Small intestine (tissue), 7 donors: ENCODE results near the gene ADAMTS14. TPM values are rescaled to one million over a fixed set of nuclear protein-coding genes. Genes with fewer than 3 reads are reported as not detected.

Source experiments
- DNase-seq, 2 donors: peaks; one replicate each; pipeline versions ENCODE4 v3.0.0 to v3.0.0-alpha.2; 2013
- FAIRE-seq: peaks from 2 replicates; lab custom pipeline; 2012; peaks lifted over from hg19 to GRCh38; lab: Jason Lieb, UNC
- H3K27ac ChIP-seq, 3 donors: one replicate each; pipeline ENCODE4 v1.5.1; 2013; ENCODE audit warnings: low read length in 2 of 3, mild to moderate bottlenecking in 2 of 3, control low read depth in 1 of 3, inconsistent platforms in 1 of 3, low read depth in 1 of 3, moderate library complexity in 1 of 3
- H3K27me3 ChIP-seq, 3 donors: one replicate each; pipeline ENCODE4 v1.6.1; 2013; ENCODE audit warnings: low read length in 3 of 3, inconsistent platforms in 1 of 3; ENCODE audit not compliant: control insufficient read depth in 3 of 3, insufficient read depth in 3 of 3
- H3K36me3 ChIP-seq, 3 donors: one replicate each; pipeline ENCODE4 v1.6.1; 2013; ENCODE audit warnings: low read length in 3 of 3, inconsistent platforms in 1 of 3, low read depth in 1 of 3, mild to moderate bottlenecking in 1 of 3, moderate library complexity in 1 of 3; ENCODE audit not compliant: control insufficient read depth in 3 of 3, insufficient read depth in 2 of 3
- H3K4me1 ChIP-seq, 3 donors: one replicate each; pipeline ENCODE4 v1.6.1; 2013; ENCODE audit warnings: low read length in 2 of 3, inconsistent platforms in 1 of 3, low read depth in 1 of 3, mild to moderate bottlenecking in 1 of 3, moderate library complexity in 1 of 3; ENCODE audit not compliant: control insufficient read depth in 3 of 3, insufficient read depth in 2 of 3
- H3K4me3 ChIP-seq, 3 donors: one replicate each; pipeline ENCODE4 v1.5.1; 2013; ENCODE audit warnings: low read length in 3 of 3, control low read depth in 1 of 3, inconsistent platforms in 1 of 3, low read depth in 1 of 3, mild to moderate bottlenecking in 1 of 3, moderate library complexity in 1 of 3
- H3K9me3 ChIP-seq, 2 donors: one replicate each; pipeline ENCODE4 v1.6.1; 2013; ENCODE audit warnings: low read depth in 1 of 2, low read length in 1 of 2; ENCODE audit not compliant: control insufficient read depth in 2 of 2, insufficient read depth in 1 of 2
- WGBS, 3 donors: extraction: QIAGEN DNeasy Blood & Tissue Kit; methylation state at CpG; one replicate each; pipeline ENCODE4 v1.1.7; 2013; 5-methylcytosine and 5-hydroxymethylcytosine counted together
- polyA plus RNA-seq, 4 donors: library from polyadenylated mRNA; stranded (reverse) in 3 of 4; unstranded in 1 of 4; fragments of 200-250 nt in 3 of 4; fragments of 120-200 nt in 1 of 4; gene quantifications; one replicate each; pipeline versions ENCODE4 v1.2.1 to v1.2.3, GENCODE V29; 2013
- donor health status: healthy with polysubstance abuse.
- donor health status: control.
- donor health status: control.
- donor health status: Bipolar disorder and iron deficiency.
- donor health status: healthy.

The ADAMTS14 gene
- polyA plus RNA-seq, 4 donors: 0.45 to 7.7 (median 0.79) TPM

DNA sequence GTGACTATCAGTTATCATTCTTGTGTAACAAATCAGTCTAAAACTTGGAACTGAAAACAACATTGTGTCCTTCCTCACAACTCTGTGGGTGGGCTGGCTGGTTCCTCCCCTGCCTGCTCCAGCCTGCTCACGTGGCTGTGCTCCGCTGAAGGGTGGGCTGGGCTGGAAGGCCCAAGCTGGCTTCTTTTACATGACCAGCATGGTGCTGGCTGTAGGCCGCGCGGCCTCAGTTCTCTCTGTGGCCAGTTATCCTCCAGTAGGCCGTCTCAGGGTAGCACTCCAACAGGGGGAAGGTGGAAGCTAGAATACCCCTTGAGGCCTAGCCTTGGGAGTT is 11.3 kb downstream of the ADAMTS14 start:
- Histone ChIP-seq H3K36me3 (no peaks in the 10 kb centered on the region), H3K4me3 (no peak overlapping the region), H3K27me3 (no peaks in the 10 kb centered on the region), H3K4me1 (peaks cover 0 to 9% (median 0%) of the 10 kb centered on the region in 3 donors), H3K9me3 (no peaks in the 10 kb centered on the region), H3K27ac (peak overlapping the region in 2 of 3 donors; percentile 7 to 17)
- DNase-seq (no peak), FAIRE-seq (no peak)
- 67 to 97% (median 82%) methylated on average over 6 of the region's 6 CpGs for WGBS, 3 donors

DNA sequence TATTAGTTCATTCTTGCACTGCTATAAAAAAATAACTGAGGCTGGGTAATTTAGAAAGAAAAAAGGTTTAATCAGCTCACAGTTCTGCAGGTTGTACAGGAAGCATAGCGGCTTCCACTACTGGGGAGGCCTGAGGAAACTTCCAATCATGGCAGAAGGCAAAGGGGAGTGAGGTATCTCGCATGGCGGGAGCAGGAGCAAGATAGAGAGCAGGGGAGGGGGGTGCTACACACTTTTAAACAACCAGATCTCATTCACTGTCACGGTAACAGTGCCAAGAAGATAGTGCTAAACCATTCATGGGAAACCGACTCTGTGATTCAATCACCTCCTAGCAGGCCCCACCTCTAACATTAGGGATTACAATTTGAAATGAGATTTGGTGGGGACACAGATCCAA is 11.6 kb downstream of the ADAMTS14 start:
- 87 to 93% (median 90%) methylated on average over 5 of the region's 5 CpGs for WGBS, 3 donors
- H3K4me1 ChIP-seq: peaks cover 0 to 9% (median 0%) of the 10 kb centered on the region in 3 donors
- no peaks in the 10 kb centered on the region for H3K36me3 ChIP-seq
- DNase-seq: no peak
- FAIRE-seq: no peak
- H3K9me3 ChIP-seq: no peaks in the 10 kb centered on the region
- H3K27ac ChIP-seq: no peak overlapping the region
- H3K27me3 ChIP-seq: no peaks in the 10 kb centered on the region
- H3K4me3 ChIP-seq: no peak overlapping the region

DNA sequence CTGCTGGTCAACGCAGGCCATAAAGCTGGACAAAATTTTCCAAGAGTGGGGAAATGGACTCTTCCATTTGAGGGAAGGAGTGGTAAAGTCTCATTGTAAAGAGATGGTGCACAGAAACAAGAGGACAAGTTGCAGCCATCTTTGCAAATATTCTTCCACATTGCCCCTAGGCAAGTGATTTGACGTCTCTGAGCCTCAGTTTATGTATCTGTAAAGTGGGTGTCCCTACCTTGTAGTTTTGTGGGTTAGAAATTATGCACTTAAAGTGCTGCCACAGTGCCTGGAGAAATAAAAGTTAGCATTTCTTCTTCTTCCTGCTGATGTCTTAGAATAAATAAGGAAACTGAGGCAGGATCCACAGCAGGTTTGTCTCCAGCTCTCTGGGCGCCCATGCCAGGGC is 12.1 kb downstream of the ADAMTS14 start:
- Histone ChIP-seq H3K4me3 (no peak overlapping the region), H3K9me3 (no peaks in the 10 kb centered on the region), H3K27me3 (no peaks in the 10 kb centered on the region), H3K36me3 (no peaks in the 10 kb centered on the region), H3K4me1 (peaks cover 0 to 9% (median 0%) of the 10 kb centered on the region in 3 donors), H3K27ac (no peak overlapping the region)
- DNase-seq (no peak), FAIRE-seq (no peak)
- 91 to 92% (median 92%) methylated on average over 3 of the region's 3 CpGs for WGBS, 3 donors

DNA sequence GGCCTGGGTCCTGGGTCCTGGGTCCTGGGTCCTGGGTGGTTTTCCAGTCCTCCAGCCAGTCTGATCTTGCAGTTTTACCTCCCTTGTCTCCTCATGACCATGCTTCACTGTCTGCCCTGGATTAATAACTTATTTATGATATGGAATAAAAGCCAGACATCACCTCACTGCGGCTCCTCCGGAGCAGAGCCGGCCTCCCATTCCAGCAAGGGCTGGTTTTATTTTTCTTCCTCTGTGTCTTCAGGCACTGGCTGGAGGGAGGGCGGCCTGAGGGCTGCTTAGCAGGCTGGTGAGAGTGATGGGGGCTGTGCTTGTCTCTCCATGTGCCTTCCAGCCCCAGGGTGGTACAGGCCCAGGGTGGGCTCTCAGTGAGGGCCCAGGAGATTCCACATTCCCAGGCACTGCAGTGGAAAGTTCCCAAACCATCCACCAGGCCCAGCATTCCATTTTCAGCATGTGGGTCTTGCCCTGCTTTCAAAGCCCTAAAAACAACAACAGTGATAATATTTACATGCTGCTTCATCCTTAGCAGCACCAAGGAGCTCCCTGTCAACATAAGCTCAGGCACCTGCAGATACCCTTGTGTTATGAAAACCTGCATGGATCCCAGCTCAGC is 12.6 kb downstream of the ADAMTS14 start:
- DNase-seq (no peak), FAIRE-seq (no peak)
- Histone ChIP-seq H3K4me1 (peaks cover 0 to 9% (median 0%) of the 10 kb centered on the region in 3 donors), H3K27me3 (no peaks in the 10 kb centered on the region), H3K36me3 (no peaks in the 10 kb centered on the region), H3K27ac (no peak overlapping the region), H3K9me3 (no peaks in the 10 kb centered on the region), H3K4me3 (no peak overlapping the region)
- 78 to 91% (median 90%) methylated on average over 4 of the region's 4 CpGs for WGBS, 3 donors

DNA sequence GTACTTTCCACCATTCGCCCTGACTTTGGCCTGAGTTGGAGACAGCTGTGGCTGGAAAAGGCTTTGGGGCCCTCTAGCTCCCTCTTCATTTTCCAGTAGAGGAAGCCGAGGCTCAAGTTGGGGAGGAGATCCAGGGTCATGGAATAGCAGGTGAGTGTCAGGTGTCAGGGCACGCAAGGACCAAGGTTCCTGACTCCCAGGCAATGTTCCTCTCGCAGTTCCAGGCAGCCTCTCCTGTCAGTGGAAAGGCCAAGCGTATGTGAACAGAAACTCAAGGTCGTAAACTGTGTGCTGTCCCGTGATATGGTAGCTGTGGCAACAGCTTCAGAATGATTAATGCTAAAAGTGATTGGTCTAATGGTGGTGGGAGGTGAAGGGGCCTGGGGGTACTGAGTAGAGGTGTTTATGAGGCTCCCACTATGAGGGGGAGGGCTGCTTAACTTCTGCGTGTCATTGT is 13.2 kb downstream of the ADAMTS14 start:
- DNase-seq: peak in 1 of 2 donors; percentile 61
- H3K27ac ChIP-seq: no peak overlapping the region
- FAIRE-seq: no peak

DNA sequence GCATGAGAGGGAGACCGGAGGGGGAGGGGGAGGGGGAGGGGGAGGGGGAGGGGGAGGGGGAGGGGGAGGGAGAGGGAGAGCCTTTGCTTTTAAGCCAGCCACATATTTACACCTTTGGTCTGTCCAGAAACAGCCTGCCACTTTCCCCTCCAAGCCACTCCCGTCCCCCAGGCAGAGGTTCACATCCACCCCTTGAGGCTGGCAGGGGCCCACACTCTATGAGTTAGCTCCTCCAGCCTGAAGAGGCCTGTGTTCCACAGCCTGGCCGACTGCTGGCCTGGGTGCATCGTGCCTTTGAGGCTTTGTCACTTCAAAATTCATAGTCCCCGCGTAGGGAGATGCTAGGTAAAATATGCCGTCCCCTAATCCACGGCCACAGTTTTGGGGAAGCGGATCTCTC is 16.5 kb downstream of the ADAMTS14 start:
- 85 to 100% (median 88%) methylated on average over 1 to 8 of the region's 9 CpGs for WGBS, 3 donors

More for the DNA sequence above, 13.2 kb downstream of the ADAMTS14 start:
- Histone ChIP-seq H3K27me3 (no peaks in the 10 kb centered on the region), H3K4me3 (no peak overlapping the region), H3K9me3 (no peaks in the 10 kb centered on the region), H3K36me3 (no peaks in the 10 kb centered on the region), H3K4me1 (peaks cover 0 to 9% (median 0%) of the 10 kb centered on the region in 3 donors)
- 60 to 84% (median 77%) methylated on average over 8 of the region's 8 CpGs for WGBS, 3 donors

DNA sequence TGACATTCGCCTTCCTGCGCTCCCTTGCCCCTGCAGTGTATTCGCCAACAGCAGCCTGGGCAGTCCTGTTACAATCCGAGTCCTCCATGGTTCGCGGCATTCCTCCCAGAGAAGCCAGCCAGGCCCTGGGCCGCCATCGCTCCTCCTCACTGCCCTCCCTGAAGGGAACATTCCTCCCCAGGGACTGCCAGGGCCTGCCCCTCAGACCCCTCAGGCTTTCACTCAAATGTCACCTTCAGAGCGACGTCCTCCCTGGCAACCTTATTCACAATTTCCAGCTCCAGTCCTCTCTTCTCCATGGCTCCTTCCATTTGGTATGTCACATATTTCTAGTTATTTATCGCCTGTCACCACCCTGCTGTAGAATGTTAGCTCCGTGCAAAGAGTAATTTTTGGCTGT is 17.4 kb downstream of the ADAMTS14 start:
- DNase-seq (no peak), FAIRE-seq (no peak)
- Histone ChIP-seq H3K9me3 (no peaks in the 10 kb centered on the region), H3K4me3 (no peak overlapping the region), H3K27ac (no peak overlapping the region), H3K36me3 (peaks cover 0 to 2% (median 0%) of the 10 kb centered on the region in 3 donors), H3K27me3 (peaks cover 0 to 6% (median 0%) of the 10 kb centered on the region in 3 donors), H3K4me1 (peaks cover 0 to 9% (median 0%) of the 10 kb centered on the region in 3 donors)
- WGBS, 3 donors: 90 to 94% (median 93%) methylated on average over 3 to 12 of the region's 12 CpGs

More for the DNA sequence above, 16.5 kb downstream of the ADAMTS14 start:
- Histone ChIP-seq H3K4me3 (no peak overlapping the region), H3K36me3 (peaks cover 0 to 1% (median 0%) of the 10 kb centered on the region in 3 donors), H3K27ac (no peak overlapping the region), H3K9me3 (no peaks in the 10 kb centered on the region), H3K27me3 (peaks cover 0 to 6% (median 0%) of the 10 kb centered on the region in 3 donors), H3K4me1 (peaks cover 0 to 9% (median 0%) of the 10 kb centered on the region in 3 donors)
- no peak for DNase-seq
- FAIRE-seq: no peak

DNA sequence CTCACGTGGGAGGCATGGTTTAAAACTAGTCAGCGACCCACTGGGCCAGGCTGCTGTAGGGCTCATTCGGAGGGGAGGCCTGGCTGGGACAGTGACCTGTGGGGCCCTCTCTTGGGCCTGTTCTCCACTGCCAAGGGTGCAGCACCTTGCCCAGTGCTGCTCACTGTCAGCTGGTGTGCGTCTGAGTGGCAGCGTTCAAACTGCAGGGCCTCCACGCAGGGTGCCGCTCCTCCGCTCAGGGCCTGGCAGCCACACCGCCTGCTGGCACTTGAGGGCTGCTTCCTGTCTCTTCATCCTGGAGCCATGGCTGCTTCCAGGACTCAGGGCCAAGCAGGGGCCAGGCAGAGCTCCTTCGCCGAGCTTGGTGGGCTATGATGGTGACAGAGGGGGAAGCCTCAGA is 18.3 kb downstream of the ADAMTS14 start:
- H3K27me3 ChIP-seq: peaks cover 0 to 10% (median 0%) of the 10 kb centered on the region in 3 donors
- no peaks in the 10 kb centered on the region for H3K9me3 ChIP-seq
- H3K4me3 ChIP-seq: no peak overlapping the region
- DNase-seq: no peak
- H3K36me3 ChIP-seq: peaks cover 0 to 2% (median 0%) of the 10 kb centered on the region in 3 donors
- no peak for FAIRE-seq
- peaks cover 0 to 2% (median 0%) of the 10 kb centered on the region in 3 donors for H3K4me1 ChIP-seq
- H3K27ac ChIP-seq: no peak overlapping the region
- WGBS, 3 donors: 79 to 80% methylated on average over 11 of the region's 11 CpGs; no CpG with 5 or more reads in 1 of the 3 donors
